K562 (cell line): ENCODE measurements around the gene KBTBD2. TPM values are rescaled to one million over a fixed set of nuclear protein-coding genes. Genes with fewer than 3 reads are reported as not detected.
A peak's percentile ranks its signal among the peaks of the same experiment; 100 is the strongest.

ENCODE experiments used
- CC2D1A ChIP-seq: fragments of 450-650 bp; IDR thresholded peaks from 2 replicates; pipeline ENCODE4 v1.6.1; 2017; ENCODE audit warnings: mild to moderate bottlenecking
- COPS2 ChIP-seq: fragments of 450-650 bp; conservative IDR thresholded peaks from 2 replicates; pipeline ENCODE4 v1.6.1; 2016; ENCODE audit warnings: mild to moderate bottlenecking, moderate library complexity
- FOSL1 ChIP-seq: fragments of 200-800 bp; sonication (Bioruptor generic); conservative IDR thresholded peaks from 2 replicates; pipeline ENCODE4 v1.6.1; 2016; ENCODE audit warnings: missing genetic modification characterization, missing compliant biosample characterization
- LARP7 ChIP-seq: fragments of 450-650 bp; IDR thresholded peaks from 2 replicates; pipeline ENCODE4 v1.6.1; 2016
- NFATC3 ChIP-seq: fragments of 450-650 bp; IDR thresholded peaks from 2 replicates; pipeline ENCODE4 v1.6.1; 2017; ENCODE audit warnings: mild to moderate bottlenecking
- PRDM10 ChIP-seq: fragments of 450-650 bp; IDR thresholded peaks from 2 replicates; pipeline ENCODE4 v1.6.1; 2018; ENCODE audit not compliant: partially characterized antibody
- U2AF1 ChIP-seq: fragments of 200-400 bp; formaldehyde crosslinking; optimal IDR thresholded peaks from 2 replicates; pipeline ENCODE3; 2017; ENCODE audit warnings: mild to moderate bottlenecking, low read depth, low read length, moderate library complexity
- ZBTB1 ChIP-seq: sonication (generic); formaldehyde crosslinking; IDR thresholded peaks from 2 replicates; pipeline ENCODE4 v1.8.1; 2023; ENCODE audit warnings: missing genetic modification reagents, low read depth, mild to moderate bottlenecking, borderline replicate concordance
- ZNF121 ChIP-seq: sonication (generic); formaldehyde crosslinking; conservative IDR thresholded peaks from 2 replicates; pipeline ENCODE4 v1.8.0; 2022; ENCODE audit warnings: missing genetic modification reagents
- ZNF644 ChIP-seq: fragments of 200-800 bp; sonication (Bioruptor generic); IDR thresholded peaks from 2 replicates; pipeline ENCODE4 v1.6.1; 2016; ENCODE audit warnings: low read depth, missing genetic modification characterization, missing compliant biosample characterization
- polyA plus RNA-seq, 8 experiments: library from polyadenylated mRNA; depleted of rRNA in 4 of 8; stranded (reverse) in 5 of 8; unstranded in 3 of 8; fragments of >200 nt; fragmentation: Nextera tagmentation in 2 of 8; fragmentation: Illumina TruSeq in 1 of 8; extraction: Ambion mirVana in 2 of 8; extraction: Trizol in 1 of 8; gene quantifications; 2 replicates each; pipeline versions ENCODE4 v1.2.1 to v1.2.3, GENCODE V29; 2011 to 2014; ENCODE audit warnings: inconsistent platforms in 1 of 8, missing spikeins in 1 of 8
- total RNA-seq, 7 experiments: library from RNA; depleted of rRNA in 6 of 7; stranded (reverse); fragments of >200 nt in 6 of 7; fragmentation: Illumina TruSeq in 2 of 7; extraction: Trizol in 2 of 7; gene quantifications; 2 replicates each; pipeline versions ENCODE4 v1.2.1 to v1.2.3, GENCODE V29; 2011 to 2021; ENCODE audit warnings: low replicate concordance in 1 of 7

Gene KBTBD2
- total and polyA plus RNA-seq, 9 of the 15 experiments (the other 6 are each of a cell fraction or from before 2014, with no cell fraction given): 22.8 to 62.2 (median 30.8) TPM

GRCh38 chr7:32888505-32888904 lies 3.1 kb downstream of the KBTBD2 start (continued):
- TF ChIP-seq ZBTB1 (CRISPR knock-in tag) (no peak), NFATC3 (no peak), ZNF121 (CRISPR knock-in tag) (peak; percentile 35; the same call in 1 of the 2 replicates), ZNF644 (no peak), LARP7 (0 out of 2 replicates have a peak, but pooled peaks have one; percentile 20), COPS2 (no peak), U2AF1 (no peak), PRDM10 (peak; percentile 18), FOSL1 (tag) (no peak), CC2D1A (no peak)
